Glomerular visceral epithelial cell (primary cell): ENCODE results near the gene MPL.
"Not testable (repeated sequence)": the region's sequence is repeated elsewhere in the genome, so short reads cannot be mapped to it uniquely, and the experiment has no call there.

Experiments
- DNase-seq: peaks from one replicate; pipeline ENCODE4 v3.0.0-alpha.2; 2016; ENCODE audit errors: extremely low spot score

The MPL gene

DNA sequence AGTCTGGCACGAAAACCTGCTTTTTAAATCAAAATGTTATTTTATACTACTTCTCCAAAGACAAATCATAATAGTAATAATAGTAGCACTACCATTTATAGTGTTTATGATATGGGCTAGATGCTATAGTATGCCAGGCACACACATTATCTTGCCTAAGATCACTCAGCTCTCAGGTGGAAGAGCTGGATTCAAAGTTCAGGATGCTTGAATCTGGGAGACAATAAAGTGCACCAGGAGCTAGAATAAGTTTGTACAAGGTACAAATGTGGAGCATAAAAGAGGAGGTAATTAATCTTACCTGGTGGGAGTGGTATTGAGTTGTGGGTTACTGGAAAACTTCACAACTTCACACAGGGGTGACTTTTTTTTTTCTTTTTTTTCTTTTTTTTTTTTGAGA lies 40.2 kb downstream of the MPL start:
- no peak for DNase-seq

- no peak for DNase-seq
Measured at GRCh38 chr1:43379476-43379875, 41.9 kb downstream of the MPL start.

- DNase-seq, result no peak
Measured at GRCh38 chr1:43381612-43382011, 44.0 kb downstream of the MPL start.

DNA sequence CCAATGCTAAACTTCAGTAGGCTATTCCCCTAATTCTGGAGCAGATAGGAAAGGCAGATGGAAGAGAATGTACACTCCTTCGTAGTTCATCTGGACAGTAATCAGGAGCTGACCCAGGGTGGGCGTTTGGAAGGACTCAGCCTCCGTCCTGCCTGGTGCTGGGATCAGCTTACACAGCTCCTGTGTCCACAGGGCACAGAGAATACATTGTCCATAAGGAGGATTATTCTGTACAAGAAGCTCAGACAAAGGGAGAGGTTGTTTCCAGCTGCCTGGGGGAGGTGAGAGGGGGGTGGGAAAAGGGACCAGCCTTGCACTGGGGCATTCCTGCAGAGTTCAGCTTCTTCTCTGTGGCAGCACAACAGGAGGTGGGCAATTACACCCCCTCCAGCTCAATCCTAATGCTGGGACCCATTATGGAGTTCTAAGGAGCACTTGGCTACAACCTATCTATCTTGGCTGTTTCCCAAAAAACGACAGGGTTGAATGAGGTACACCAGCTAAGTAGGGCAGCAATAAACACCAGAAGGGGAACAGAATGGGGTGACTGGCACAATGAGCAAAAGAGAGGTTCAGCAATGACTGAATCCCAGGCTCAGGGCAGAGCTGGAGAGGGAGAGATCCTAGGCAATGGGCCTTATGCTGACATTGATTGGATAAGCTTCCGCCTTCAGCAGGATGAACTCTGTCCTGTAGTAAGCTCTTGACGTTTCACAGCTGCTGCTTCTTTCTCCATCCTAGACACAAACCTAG lies 44.6 kb downstream of the MPL start:
- no peak for DNase-seq

DNA sequence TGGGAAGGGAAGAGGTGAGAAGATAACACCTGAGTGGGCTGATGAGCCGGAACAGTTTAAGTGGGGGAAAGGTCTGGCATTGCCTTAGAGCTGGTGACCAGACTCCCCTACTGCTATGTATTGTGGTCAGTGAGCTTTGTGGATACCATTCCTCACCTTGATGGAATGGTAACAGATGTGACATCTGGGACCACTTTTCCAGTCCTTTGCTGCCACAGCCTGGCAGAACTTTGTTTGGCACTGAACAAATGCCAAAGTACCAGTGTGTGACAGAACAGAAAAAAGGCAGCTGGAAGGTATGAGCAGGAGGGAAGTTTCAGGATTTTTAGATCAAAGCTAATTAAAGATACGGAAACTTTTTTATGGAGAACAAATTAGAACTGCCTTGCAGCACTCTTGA lies 45.8 kb downstream of the MPL start:
- no peak for DNase-seq

GRCh38 chr1:43386676-43387075 lies 49.1 kb downstream of the MPL start:
- no peak for DNase-seq

DNA sequence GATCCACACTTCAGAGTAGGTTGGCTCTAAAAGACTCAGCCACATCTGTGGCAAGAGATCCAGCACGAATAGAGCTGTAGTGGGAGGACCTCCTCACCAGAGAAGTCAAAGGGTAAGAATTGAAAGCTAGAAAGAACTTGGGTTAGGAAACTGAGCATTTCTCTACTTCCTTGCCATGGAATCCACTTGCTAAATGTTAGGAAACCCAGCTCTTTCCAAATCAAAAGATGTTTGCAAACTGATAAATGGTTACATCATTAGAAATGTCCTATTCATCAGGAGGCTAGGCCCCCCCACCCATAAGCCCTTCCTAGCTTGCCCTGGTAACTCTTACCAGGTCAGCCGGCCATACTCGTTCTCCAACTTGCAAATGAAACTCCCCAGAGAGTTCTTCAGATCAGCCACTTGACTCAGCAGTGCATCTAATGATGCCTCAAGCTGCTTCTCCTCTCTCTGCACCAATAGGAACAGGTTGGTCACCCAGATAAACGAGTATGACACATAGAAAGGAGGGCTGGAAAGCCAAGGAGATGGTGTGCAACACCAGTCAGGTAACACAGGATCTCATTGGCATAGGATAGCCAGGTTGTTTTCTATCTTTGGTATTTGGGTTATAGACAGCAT lies 50.5 kb downstream of the MPL start:
- no peak for DNase-seq

DNA sequence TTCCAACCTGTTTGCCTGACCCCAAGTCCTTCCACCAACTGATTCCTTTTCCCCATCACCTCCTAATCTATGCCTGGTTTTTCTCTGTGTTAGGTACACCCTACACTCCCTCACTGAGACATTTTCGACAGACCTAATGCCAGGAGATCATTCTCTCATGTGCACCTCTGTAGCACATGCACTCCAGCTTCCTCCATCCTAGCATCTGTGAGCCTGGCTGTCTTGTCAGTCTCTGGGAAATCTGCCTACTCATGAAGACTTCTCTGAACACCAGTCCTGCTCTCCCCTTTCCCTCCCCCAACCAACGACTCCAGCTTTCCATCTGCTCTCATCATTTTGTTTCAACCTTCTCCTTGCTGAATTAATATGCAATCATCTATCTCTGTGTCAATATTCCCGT lies 51.0 kb downstream of the MPL start:
- DNase-seq, result no peak

GRCh38 chr1:43389326-43390313 lies 52.0 kb downstream of the MPL start, which contains the start of the genes MED8 and SZT2:
Gene MED8 (minus strand): TSS chr1:43389800. CDS start chr1:43389764, 36 bp downstream.
Gene SZT2 (plus strand): TSS chr1:43389899. CDS start chr1:43389969, 70 bp downstream.
- peak; percentile 93 for DNase-seq

DNA sequence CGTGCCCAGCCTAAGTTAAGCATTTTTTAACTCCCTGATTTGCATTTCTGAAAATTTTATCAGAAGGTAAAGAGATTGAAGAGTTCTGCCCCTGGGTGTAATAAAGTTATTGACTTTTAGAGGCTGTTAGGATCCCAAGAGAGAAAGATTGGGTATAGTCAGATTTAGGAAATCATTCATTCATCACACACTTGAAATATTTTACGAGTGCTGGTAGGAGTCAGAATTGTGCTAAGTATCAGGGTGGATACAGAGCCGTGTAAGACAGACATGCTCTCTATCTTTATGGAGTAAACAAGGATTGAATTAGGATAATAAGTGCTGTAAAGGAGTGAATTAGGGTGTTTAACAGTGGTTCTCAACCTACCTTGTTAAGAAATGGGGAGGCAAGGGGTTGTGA lies 55.1 kb downstream of the MPL start:
- no peak for DNase-seq

DNA sequence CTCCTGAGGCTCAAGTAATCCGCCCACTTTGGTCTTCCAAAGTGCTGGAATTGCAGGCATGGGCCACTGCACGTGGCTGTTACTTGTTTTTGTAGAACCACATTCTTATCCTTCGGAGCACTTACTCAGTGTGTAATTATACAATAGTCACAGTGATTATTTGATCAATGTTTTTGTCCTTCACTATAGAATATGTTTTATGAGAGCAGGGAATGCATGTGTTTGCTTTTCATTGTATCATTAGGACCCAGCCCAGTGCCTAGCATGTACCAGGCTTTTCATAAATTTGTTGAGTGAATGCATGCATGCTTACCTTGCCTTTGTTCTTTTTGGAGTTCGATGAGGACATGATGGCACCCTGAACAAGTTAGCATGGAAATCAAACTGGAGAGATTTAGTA lies 57.9 kb downstream of the MPL start:
- no peak for DNase-seq

DNA sequence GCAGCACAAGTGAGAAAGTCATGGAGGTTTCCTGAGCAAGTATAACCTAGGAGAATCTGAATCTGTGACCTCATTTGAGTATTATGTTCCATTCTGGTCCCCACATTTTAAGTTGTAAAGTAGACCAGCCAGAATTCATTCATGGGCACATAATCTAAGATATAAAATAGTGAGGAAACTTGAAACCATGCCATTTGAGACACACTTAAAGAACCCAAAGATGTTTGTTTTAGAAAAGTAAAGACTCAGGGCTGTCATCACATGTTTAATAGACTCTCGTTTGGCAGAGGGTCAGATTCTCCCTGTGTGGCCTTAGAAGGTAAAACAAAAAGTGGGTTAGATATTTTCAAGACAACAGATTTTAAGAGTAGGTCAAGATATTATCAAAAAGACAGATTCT lies 58.4 kb downstream of the MPL start:
- no peak for DNase-seq

- no peak for DNase-seq
Measured at GRCh38 chr1:43398227-43398626, 60.6 kb downstream of the MPL start.

DNA sequence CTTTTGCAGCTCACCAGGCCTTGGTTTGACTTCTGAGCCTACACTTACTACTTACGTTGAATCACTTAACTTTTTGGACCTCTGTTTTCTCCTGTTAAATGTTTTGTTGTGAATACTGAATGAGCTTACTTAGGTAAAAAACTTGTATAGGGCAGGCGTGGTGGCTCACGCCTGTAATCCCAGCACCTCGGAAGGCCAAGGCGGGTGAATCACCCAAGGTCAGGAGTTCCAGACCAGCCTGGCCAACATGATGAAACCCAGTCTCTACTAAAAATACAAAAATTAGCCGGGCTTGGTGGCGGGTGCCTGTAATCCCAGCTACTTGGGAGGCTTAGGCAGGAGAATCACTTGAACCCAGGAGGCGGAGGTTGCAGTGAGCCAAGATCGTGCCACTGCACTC lies 62.8 kb downstream of the MPL start:
- DNase-seq, result not testable (repeated sequence)

- DNase-seq, result no peak
Measured at GRCh38 chr1:43402089-43402865, 64.7 kb downstream of the MPL start.
